Stomach (tissue), 4 donors: ENCODE measurements around the gene OBSCN.

Source experiments
- EP300 ChIP-seq: sonication (generic); formaldehyde crosslinking; IDR thresholded peaks from one replicate; pipeline ENCODE4 v1.6.1; 2017; ENCODE audit warnings: antibody characterized with exemption
- POLR2A ChIP-seq, 4 donors: fragments of 450-650 bp; IDR thresholded peaks; one replicate each; pipeline ENCODE4 v1.6.1; 2016; ENCODE audit warnings: antibody characterized with exemption in 4 of 4, control low read depth in 2 of 4, mild to moderate bottlenecking in 1 of 4, moderate library complexity in 1 of 4
- POLR2AphosphoS5 ChIP-seq, 3 donors: sonication (generic); formaldehyde crosslinking; IDR thresholded peaks; one replicate each; pipeline ENCODE4 v1.6.1; 2016; ENCODE audit warnings: antibody characterized with exemption in 3 of 3
- TF ChIP-seq, protein P1 (sequence below), 7 experiments: fragments of 450-650 bp in 4 of 7; fragments of 200-600 bp in 3 of 7; sonication (generic) in 3 of 7; IDR thresholded peaks; one replicate each; pipeline ENCODE4 v1.5.1; 2016 to 2019; ENCODE audit warnings: antibody characterized with exemption in 7 of 7, control low read depth in 2 of 7, mild to moderate bottlenecking in 1 of 7

- TF ChIP-seq POLR2AphosphoS5 (IDR thresholded peaks at IDR 0.05) (no peak), POLR2A (IDR thresholded peaks at IDR 0.05) (no peak), EP300 (no peak)
- TF ChIP-seq, protein P1, sequence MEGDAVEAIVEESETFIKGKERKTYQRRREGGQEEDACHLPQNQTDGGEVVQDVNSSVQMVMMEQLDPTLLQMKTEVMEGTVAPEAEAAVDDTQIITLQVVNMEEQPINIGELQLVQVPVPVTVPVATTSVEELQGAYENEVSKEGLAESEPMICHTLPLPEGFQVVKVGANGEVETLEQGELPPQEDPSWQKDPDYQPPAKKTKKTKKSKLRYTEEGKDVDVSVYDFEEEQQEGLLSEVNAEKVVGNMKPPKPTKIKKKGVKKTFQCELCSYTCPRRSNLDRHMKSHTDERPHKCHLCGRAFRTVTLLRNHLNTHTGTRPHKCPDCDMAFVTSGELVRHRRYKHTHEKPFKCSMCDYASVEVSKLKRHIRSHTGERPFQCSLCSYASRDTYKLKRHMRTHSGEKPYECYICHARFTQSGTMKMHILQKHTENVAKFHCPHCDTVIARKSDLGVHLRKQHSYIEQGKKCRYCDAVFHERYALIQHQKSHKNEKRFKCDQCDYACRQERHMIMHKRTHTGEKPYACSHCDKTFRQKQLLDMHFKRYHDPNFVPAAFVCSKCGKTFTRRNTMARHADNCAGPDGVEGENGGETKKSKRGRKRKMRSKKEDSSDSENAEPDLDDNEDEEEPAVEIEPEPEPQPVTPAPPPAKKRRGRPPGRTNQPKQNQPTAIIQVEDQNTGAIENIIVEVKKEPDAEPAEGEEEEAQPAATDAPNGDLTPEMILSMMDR (IDR thresholded peaks at IDR 0.05), result no peak
Observed at GRCh38 chr1:228249513-228250305, 41.9 kb downstream of the OBSCN start.
